CD14-positive monocyte (primary cell): ENCODE measurements around the gene BCL2. TPM values are rescaled to one million over a fixed set of nuclear protein-coding genes. Genes with fewer than 3 reads are reported as not detected.

ENCODE experiments used
- DNase-seq, 3 donors: peaks; one replicate each; pipeline ENCODE4 v3.0.0-alpha.2; 2011 to 2022
- H2AFZ ChIP-seq: 2 replicates; pipeline ENCODE4 v1.6.0; 2012; ENCODE audit warnings: mild to moderate bottlenecking, low read depth, low read length, inconsistent platforms; ENCODE audit not compliant: insufficient read depth, poor library complexity, severe bottlenecking
- H3K27ac ChIP-seq, 2 donors: 1 replicate in 1 of 2; 2 replicates in 1 of 2; pipeline ENCODE4 v1.5.1; 2012 to 2013; ENCODE audit warnings: low read length in 2 of 2, control low read depth in 1 of 2, inconsistent platforms in 1 of 2, low read depth in 1 of 2, mild to moderate bottlenecking in 1 of 2
- H3K27me3 ChIP-seq, 2 donors: one replicate each; pipeline versions ENCODE4 v1.6.0 to v1.6.1; 2011 to 2013; ENCODE audit warnings: low read length in 2 of 2; ENCODE audit not compliant: control insufficient read depth in 2 of 2, insufficient read depth in 2 of 2
- H3K36me3 ChIP-seq, 2 donors: replicated peaks in 1 of 2; 1 replicate in 1 of 2; 2 replicates in 1 of 2; pipeline versions ENCODE4 v1.5.1 to v1.6.1; 2012 to 2013; ENCODE audit warnings: low read length in 2 of 2, control low read depth in 1 of 2, inconsistent platforms in 1 of 2, mild to moderate bottlenecking in 1 of 2; ENCODE audit not compliant: insufficient read depth in 2 of 2, control insufficient read depth in 1 of 2
- H3K4me1 ChIP-seq, 2 donors: 1 replicate in 1 of 2; 2 replicates in 1 of 2; pipeline versions ENCODE4 v1.5.1 to v1.6.1; 2012 to 2013; ENCODE audit warnings: low read length in 2 of 2, control low read depth in 1 of 2, inconsistent platforms in 1 of 2, mild to moderate bottlenecking in 1 of 2, moderate library complexity in 1 of 2; ENCODE audit not compliant: insufficient read depth in 2 of 2, control insufficient read depth in 1 of 2
- H3K4me2 ChIP-seq: replicated peaks from 2 replicates; pipeline ENCODE3; 2012; ENCODE audit warnings: low read length, moderate library complexity, mild to moderate bottlenecking; ENCODE audit not compliant: poor library complexity, severe bottlenecking; ENCODE audit errors: extremely low read depth
- H3K4me3 ChIP-seq, 3 experiments: fragments of 200-600 bp in 1 of 3; sonication (generic) in 1 of 3; replicated peaks in 1 of 3; 1 replicate in 2 of 3; 2 replicates in 1 of 3; pipeline ENCODE4 v1.5.1; 2011 to 2013; ENCODE audit warnings: low read length in 3 of 3, mild to moderate bottlenecking in 3 of 3, control low read depth in 2 of 3, low read depth in 2 of 3, inconsistent platforms in 1 of 3, moderate library complexity in 1 of 3
- H3K79me2 ChIP-seq: 2 replicates; pipeline ENCODE4 v1.6.0; 2012; ENCODE audit warnings: mild to moderate bottlenecking, control low read depth, inconsistent platforms, low read length, moderate library complexity; ENCODE audit not compliant: insufficient read depth
- H3K9ac ChIP-seq: 2 replicates; pipeline ENCODE4 v1.6.0; 2017; ENCODE audit warnings: low read length, mild to moderate bottlenecking; ENCODE audit not compliant: insufficient read depth, poor library complexity, severe bottlenecking
- H3K9me3 ChIP-seq, 2 donors: replicated peaks in 1 of 2; 1 replicate in 1 of 2; 2 replicates in 1 of 2; pipeline versions ENCODE4 v1.5.1 to v1.6.1; 2012 to 2013; ENCODE audit warnings: low read length in 2 of 2, control low read depth in 1 of 2; ENCODE audit not compliant: control insufficient read depth in 1 of 2, insufficient read depth in 1 of 2
- H4K20me1 ChIP-seq: 2 replicates; pipeline ENCODE4 v1.6.0; 2012; ENCODE audit warnings: mild to moderate bottlenecking, low read length, control low read depth, moderate library complexity; ENCODE audit not compliant: insufficient read depth
- H3K27ac Mint-ChIP-seq, 7 donors: one replicate each; pipeline ENCODE4 v1.8.0; 2020; ENCODE audit warnings: mild to moderate bottlenecking in 7 of 7, mixed read lengths in 7 of 7, moderate library complexity in 6 of 7, inconsistent platforms in 2 of 7
- H3K27me3 Mint-ChIP-seq, 3 donors: one replicate each; pipeline ENCODE4 v1.8.0; 2021 to 2022; ENCODE audit warnings: low read depth in 3 of 3, mild to moderate bottlenecking in 3 of 3, mixed read lengths in 3 of 3, moderate library complexity in 3 of 3, inconsistent platforms in 1 of 3
- H3K36me3 Mint-ChIP-seq, 2 donors: one replicate each; pipeline ENCODE4 v1.8.0; 2020; ENCODE audit warnings: mixed read lengths in 2 of 2, inconsistent platforms in 1 of 2, mild to moderate bottlenecking in 1 of 2
- H3K4me1 Mint-ChIP-seq: one replicate; pipeline ENCODE4 v1.8.0; 2020; ENCODE audit warnings: mild to moderate bottlenecking, mixed read lengths
- H3K4me3 Mint-ChIP-seq, 2 donors: one replicate each; pipeline ENCODE4 v1.8.0; 2020; ENCODE audit warnings: mild to moderate bottlenecking in 2 of 2, mixed read lengths in 2 of 2, moderate library complexity in 1 of 2
- H3K9me3 Mint-ChIP-seq, 7 donors: one replicate each; pipeline ENCODE4 v1.8.0; 2020 to 2022; ENCODE audit warnings: mixed read lengths in 7 of 7, mild to moderate bottlenecking in 6 of 7, moderate library complexity in 6 of 7, inconsistent platforms in 2 of 7
- WGBS: methylation state at CpG from one replicate; pipeline ENCODE4 v1.1.5; 2013; ENCODE audit warnings: missing lambda C conversion rate; ENCODE audit not compliant: insufficient coverage; 5-methylcytosine and 5-hydroxymethylcytosine counted together
- intact Hi-C, 2 donors: fragments of 100-400 bp; cut with micrococcal nuclease; formaldehyde crosslinking; loops; one replicate each; pipeline versions ENCODE4 v1.15.0 to v1.15.1; 2023
- polyA plus RNA-seq, 3 donors: library from polyadenylated mRNA; depleted of rRNA in 1 of 3; unstranded in 2 of 3; stranded (reverse) in 1 of 3; fragments of 300-500 nt in 2 of 3; fragments of >200 nt in 1 of 3; fragmentation: Illumina TruSeq in 2 of 3; gene quantifications; 1 replicate in 2 of 3; 2 replicates in 1 of 3; pipeline ENCODE4 v1.2.3, GENCODE V29; 2012 to 2021
- TF ChIP-seq, protein P1 (sequence below): fragments of 200-600 bp; IDR thresholded peaks from one replicate; pipeline ENCODE4 v1.8.0; 2022; ENCODE audit warnings: antibody characterized with exemption, mild to moderate bottlenecking

Gene BCL2
- polyA plus RNA-seq, 3 donors: 0.58 to 2.5 (median 1.1) TPM

DNA sequence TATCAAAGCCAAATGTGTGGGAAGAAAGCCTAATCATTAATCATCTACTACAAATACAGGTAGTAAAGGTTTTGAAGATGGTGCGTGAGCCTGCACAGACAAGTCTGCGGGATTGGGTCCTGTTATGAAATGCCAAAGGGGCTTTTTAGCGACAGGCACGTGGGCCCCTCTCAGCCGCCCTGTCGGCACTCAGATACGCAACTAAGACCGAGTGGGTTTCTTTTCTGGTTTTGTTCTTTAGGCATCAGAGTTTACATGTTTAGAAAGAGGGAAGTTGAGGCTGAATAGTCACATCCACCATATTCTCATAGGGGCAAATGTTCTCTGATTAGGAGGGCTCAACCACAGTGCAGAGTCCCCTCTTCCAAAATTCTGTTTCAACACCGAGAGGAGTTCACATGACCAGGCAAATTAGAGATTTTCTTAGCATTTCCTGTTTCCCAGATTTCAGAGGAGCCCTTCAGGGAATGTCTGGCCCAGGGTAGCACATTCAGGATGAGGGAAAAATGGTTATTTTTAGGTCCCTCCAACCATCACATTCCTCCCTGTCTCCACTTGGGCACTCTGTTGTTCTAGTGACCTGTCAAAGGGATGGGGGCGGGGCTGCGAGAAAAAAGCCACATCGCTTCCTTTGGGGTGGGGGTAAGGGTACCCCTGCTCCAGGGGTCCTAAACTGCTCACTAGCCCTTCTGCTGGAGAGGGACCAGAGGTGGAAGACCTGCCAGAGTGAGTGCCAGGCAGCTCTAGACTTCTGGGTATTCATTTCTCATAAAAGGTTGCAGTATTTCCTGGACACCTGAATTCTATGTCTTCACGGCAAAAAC is 159.2 kb downstream of the BCL2 start:
- 97% methylated on average over 6 of the region's 13 CpGs for WGBS
- intact Hi-C loops: no loop called here
- TF ChIP-seq, protein P1, sequence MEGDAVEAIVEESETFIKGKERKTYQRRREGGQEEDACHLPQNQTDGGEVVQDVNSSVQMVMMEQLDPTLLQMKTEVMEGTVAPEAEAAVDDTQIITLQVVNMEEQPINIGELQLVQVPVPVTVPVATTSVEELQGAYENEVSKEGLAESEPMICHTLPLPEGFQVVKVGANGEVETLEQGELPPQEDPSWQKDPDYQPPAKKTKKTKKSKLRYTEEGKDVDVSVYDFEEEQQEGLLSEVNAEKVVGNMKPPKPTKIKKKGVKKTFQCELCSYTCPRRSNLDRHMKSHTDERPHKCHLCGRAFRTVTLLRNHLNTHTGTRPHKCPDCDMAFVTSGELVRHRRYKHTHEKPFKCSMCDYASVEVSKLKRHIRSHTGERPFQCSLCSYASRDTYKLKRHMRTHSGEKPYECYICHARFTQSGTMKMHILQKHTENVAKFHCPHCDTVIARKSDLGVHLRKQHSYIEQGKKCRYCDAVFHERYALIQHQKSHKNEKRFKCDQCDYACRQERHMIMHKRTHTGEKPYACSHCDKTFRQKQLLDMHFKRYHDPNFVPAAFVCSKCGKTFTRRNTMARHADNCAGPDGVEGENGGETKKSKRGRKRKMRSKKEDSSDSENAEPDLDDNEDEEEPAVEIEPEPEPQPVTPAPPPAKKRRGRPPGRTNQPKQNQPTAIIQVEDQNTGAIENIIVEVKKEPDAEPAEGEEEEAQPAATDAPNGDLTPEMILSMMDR: no peak
- no peak overlapping the region for H3K9ac ChIP-seq
- Mint-ChIP-seq H3K36me3 (peaks cover 0 to 5% of the 10 kb centered on the region in 2 donors), H3K27ac (peak overlapping the region in 1 of 7 donors; percentile 93), H3K4me1 (peaks cover 33% of the 10 kb centered on the region), H3K27me3 (no peaks in the 10 kb centered on the region), H3K9me3 (peaks cover 0 to 3% (median 0%) of the 10 kb centered on the region in 7 donors), H3K4me3 (no peak overlapping the region)
- H3K27ac ChIP-seq: no peak overlapping the region
- H3K79me2 ChIP-seq: no peaks in the 10 kb centered on the region
- H3K4me3 ChIP-seq: no peak overlapping the region
- H2AFZ ChIP-seq: no peak overlapping the region
- peaks cover 25 to 32% of the 10 kb centered on the region in 2 donors for H3K4me1 ChIP-seq
- H3K36me3 ChIP-seq: no peaks in the 10 kb centered on the region
- DNase-seq: no peak
- no peak overlapping the region for H3K4me2 ChIP-seq
- no peaks in the 10 kb centered on the region for H4K20me1 ChIP-seq
- no peaks in the 10 kb centered on the region for H3K27me3 ChIP-seq
- no peaks in the 10 kb centered on the region for H3K9me3 ChIP-seq

DNA sequence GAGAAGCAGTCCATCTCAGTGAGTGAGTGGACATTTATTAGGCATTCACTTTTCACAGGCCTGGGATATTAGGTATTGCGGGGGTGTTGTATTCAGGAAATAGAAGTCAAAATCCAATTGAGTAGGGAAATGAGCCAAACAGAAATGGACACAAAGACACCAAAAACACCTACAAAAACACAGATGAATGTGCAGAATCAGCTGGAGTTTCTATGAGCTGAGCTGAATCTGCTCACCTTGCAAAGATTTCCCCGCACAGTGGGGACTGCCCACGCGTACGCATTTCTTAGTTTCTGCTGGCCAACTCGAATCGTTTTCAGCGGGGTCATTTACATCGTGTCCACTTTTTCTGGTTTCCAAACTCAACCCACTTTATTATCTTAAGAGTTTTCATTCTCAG is 160.0 kb downstream of the BCL2 start:
- peaks cover 39% of the 10 kb centered on the region for H3K4me1 Mint-ChIP-seq
- Histone ChIP-seq H3K36me3 (no peaks in the 10 kb centered on the region), H2AFZ (no peak overlapping the region), H3K4me1 (peaks cover 30 to 37% of the 10 kb centered on the region in 2 donors), H3K27me3 (no peaks in the 10 kb centered on the region), H3K4me2 (no peak overlapping the region), H3K4me3 (no peak overlapping the region), H3K79me2 (no peaks in the 10 kb centered on the region), H4K20me1 (no peaks in the 10 kb centered on the region), H3K27ac (no peak overlapping the region), H3K9ac (no peak overlapping the region), H3K9me3 (no peaks in the 10 kb centered on the region)
- intact Hi-C loops: loop anchor here in 1 of 2 donors (10.0 kb wide), 1 partner anchor 85 kb away; no protein-coding TSS in a partner anchor
- H3K27me3 Mint-ChIP-seq: no peaks in the 10 kb centered on the region
- H3K9me3 Mint-ChIP-seq: peaks cover 0 to 3% (median 0%) of the 10 kb centered on the region in 7 donors
- peaks cover 0 to 5% of the 10 kb centered on the region in 2 donors for H3K36me3 Mint-ChIP-seq
- TF ChIP-seq, protein P1: no peak
- DNase-seq: no peak
- H3K4me3 Mint-ChIP-seq: no peak overlapping the region
- WGBS: 98% methylated on average over 5 of the region's 9 CpGs
- H3K27ac Mint-ChIP-seq: no peak overlapping the region
